PFSK-1 (cell line): ENCODE measurements around the gene NOS1.

ENCODE experiments used
- FOXP2 ChIP-seq: optimal IDR thresholded peaks from 2 replicates; pipeline ENCODE3; 2011; ENCODE audit warnings: borderline replicate concordance, control low read depth, inconsistent platforms; ENCODE audit not compliant: insufficient read depth; ENCODE audit errors: extremely low read length, extremely low read depth
- POLR2AphosphoS5 ChIP-seq: IDR thresholded peaks from 2 replicates; pipeline ENCODE4 v1.6.1; 2012; ENCODE audit warnings: low read depth, mild to moderate bottlenecking, control low read depth, low read length, moderate library complexity
- SIN3A ChIP-seq: IDR thresholded peaks from 2 replicates; pipeline ENCODE4 v1.6.1; 2012; ENCODE audit warnings: mild to moderate bottlenecking, low read length, moderate library complexity, borderline replicate concordance; ENCODE audit not compliant: insufficient read depth
- TAF1 ChIP-seq: IDR thresholded peaks from 2 replicates; pipeline ENCODE4 v1.6.1; 2012; ENCODE audit warnings: low read length, control low read depth, borderline replicate concordance; ENCODE audit not compliant: insufficient read depth
- TF ChIP-seq, protein P1 (sequence below), 2 experiments: IDR thresholded peaks; 2 replicates each; pipeline versions ENCODE4 v1.6.1 to v1.8.0; 2011 to 2012; ENCODE audit warnings: low read depth in 2 of 2, low read length in 2 of 2, control low read depth in 1 of 2, inconsistent platforms in 1 of 2, mild to moderate bottlenecking in 1 of 2, moderate library complexity in 1 of 2; ENCODE audit not compliant: insufficient read depth in 1 of 2

NOS1 gene

DNA sequence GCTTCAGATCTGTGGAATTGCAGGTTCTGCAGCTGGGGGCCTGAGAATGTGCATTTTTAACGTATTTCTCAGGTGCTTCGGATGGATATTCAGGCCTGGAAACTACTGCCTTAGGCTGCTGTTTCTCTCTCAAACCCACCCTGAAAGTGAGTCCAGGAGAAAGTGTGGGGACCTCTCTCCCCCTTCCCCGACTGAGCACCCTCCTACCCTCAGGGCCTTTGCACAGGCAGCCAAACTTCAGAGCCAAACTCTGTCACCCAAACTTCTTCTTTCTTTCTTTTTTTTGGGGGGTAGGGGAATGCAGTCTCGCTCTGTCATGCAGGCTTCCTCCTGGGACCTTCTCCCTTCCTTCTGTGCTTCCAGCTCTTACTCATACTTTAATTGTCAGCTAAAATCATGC is 88.7 kb downstream of the NOS1 start:
- TF ChIP-seq TAF1 = no peak
- no peak for TF ChIP-seq POLR2AphosphoS5
- TF ChIP-seq, protein P1, sequence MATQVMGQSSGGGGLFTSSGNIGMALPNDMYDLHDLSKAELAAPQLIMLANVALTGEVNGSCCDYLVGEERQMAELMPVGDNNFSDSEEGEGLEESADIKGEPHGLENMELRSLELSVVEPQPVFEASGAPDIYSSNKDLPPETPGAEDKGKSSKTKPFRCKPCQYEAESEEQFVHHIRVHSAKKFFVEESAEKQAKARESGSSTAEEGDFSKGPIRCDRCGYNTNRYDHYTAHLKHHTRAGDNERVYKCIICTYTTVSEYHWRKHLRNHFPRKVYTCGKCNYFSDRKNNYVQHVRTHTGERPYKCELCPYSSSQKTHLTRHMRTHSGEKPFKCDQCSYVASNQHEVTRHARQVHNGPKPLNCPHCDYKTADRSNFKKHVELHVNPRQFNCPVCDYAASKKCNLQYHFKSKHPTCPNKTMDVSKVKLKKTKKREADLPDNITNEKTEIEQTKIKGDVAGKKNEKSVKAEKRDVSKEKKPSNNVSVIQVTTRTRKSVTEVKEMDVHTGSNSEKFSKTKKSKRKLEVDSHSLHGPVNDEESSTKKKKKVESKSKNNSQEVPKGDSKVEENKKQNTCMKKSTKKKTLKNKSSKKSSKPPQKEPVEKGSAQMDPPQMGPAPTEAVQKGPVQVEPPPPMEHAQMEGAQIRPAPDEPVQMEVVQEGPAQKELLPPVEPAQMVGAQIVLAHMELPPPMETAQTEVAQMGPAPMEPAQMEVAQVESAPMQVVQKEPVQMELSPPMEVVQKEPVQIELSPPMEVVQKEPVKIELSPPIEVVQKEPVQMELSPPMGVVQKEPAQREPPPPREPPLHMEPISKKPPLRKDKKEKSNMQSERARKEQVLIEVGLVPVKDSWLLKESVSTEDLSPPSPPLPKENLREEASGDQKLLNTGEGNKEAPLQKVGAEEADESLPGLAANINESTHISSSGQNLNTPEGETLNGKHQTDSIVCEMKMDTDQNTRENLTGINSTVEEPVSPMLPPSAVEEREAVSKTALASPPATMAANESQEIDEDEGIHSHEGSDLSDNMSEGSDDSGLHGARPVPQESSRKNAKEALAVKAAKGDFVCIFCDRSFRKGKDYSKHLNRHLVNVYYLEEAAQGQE (IDR thresholded peaks at IDR 0.05; ENCODE audit: insufficient read depth in 1 of 2, low read depth in 2 of 2, low read length in 2 of 2) = no peak

DNA sequence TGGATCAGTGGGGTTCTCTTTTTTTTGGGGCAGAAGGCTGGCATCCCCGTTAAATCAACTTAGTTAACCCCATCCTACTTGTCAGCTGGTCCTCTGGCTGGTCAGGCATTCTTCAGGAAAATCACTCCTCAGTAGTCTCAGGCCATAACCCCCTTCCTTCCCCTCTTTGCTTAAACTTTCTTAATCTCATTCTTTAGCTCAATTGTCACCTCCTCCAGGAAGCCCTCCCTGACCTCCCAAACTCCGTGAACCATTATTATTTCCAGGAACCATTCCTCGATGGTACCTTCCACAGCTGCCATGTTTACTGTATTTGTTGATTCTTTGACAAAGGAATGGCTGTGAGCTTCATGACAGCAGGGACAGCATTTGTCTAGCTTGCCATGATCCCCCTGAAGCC is 98.7 kb downstream of the NOS1 start:
- TF ChIP-seq TAF1 = no peak
- TF ChIP-seq SIN3A = no peak
- no peak for TF ChIP-seq FOXP2
- TF ChIP-seq POLR2AphosphoS5 = no peak

- TF ChIP-seq TAF1 = no peak
- TF ChIP-seq POLR2AphosphoS5 = no peak
- TF ChIP-seq SIN3A = no peak
- TF ChIP-seq, protein P1 (IDR thresholded peaks at IDR 0.05; ENCODE audit: insufficient read depth in 1 of 2, low read depth in 2 of 2, low read length in 2 of 2) = no peak
- TF ChIP-seq FOXP2 = no peak
Observed at GRCh38 chr12:117261247-117261646, 100.2 kb downstream of the NOS1 start.

DNA sequence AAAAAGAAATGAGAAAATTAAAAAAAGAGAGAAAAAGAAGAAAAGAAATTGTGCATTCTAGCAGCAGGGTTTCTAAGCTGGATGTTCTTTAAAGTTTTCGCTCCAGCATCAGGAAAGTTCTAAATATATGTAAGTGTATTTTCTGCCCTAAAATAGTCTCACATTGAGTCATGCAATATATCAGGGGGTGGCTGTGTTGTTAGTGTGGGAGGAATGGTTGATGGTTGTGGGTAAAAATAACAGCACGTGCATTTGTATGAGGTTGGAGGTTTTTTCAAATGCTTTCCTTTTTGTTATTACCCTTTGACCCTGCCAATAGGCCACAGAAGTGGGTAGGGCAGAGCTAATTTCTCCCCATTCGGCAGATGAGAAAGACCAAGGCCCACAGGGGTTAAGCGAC is 106.0 kb downstream of the NOS1 start:
- TF ChIP-seq POLR2AphosphoS5 = no peak
- no peak for TF ChIP-seq SIN3A
- TF ChIP-seq FOXP2 = no peak
- no peak for TF ChIP-seq TAF1
- TF ChIP-seq, protein P1 (IDR thresholded peaks at IDR 0.05; ENCODE audit: insufficient read depth in 1 of 2, low read depth in 2 of 2, low read length in 2 of 2) = no peak

DNA sequence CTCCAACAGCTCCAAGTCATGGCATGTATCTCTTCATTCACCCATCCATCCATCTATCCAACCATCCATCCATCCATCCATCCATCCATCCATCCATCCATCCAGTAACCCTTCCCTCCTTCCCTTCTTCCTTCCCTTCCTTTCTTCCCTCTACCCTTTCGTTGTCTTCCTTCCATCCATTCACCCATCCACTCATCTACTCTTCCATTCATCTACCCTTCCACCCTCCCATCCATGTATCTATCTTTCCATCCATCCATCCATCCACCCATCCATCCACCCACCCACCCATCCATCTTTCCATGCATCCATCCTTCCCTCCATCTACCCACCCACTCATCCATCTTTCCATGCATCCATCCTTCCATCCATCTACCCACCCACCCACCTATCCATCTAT is 117.9 kb downstream of the NOS1 start:
- TF ChIP-seq POLR2AphosphoS5 (no peak), SIN3A (no peak), TAF1 (no peak), FOXP2 (no peak)
- TF ChIP-seq, protein P1 (IDR thresholded peaks at IDR 0.05; ENCODE audit: insufficient read depth in 1 of 2, low read depth in 2 of 2, low read length in 2 of 2) = no peak
